Heart left ventricle (tissue), 16 donors: ENCODE results near the gene CCDC47. TPM values are rescaled to one million over a fixed set of nuclear protein-coding genes. Genes with fewer than 3 reads are reported as not detected.

Source experiments
- ATAC-seq, 4 donors: fragments of 200-7000 bp; cut with Tn5 transposase; one replicate each; pipeline ENCODE4 v1.9.1; 2020 to 2022; ENCODE audit warnings: moderate library complexity in 4 of 4, mild to moderate bottlenecking in 3 of 4, moderate number of reproducible peaks in 1 of 4
- DNase-seq, 5 donors: peaks; one replicate each; pipeline ENCODE4 v3.0.0-alpha.2; 2020
- H3K27ac ChIP-seq, 12 donors: fragments of 200-600 bp; sonication (generic) in 4 of 12; one replicate each; pipeline versions ENCODE4 v1.5.0 to v1.8.0; 2016 to 2022; ENCODE audit warnings: mild to moderate bottlenecking in 2 of 12
- H3K27me3 ChIP-seq, 9 donors: fragments of 200-600 bp; sonication (generic) in 2 of 9; one replicate each; pipeline versions ENCODE4 v1.5.1 to v1.8.0; 2016 to 2022; ENCODE audit warnings: mild to moderate bottlenecking in 3 of 9
- H3K36me3 ChIP-seq, 9 donors: fragments of 200-600 bp; sonication (generic) in 2 of 9; one replicate each; pipeline versions ENCODE4 v1.5.0 to v1.8.0; 2018 to 2022; ENCODE audit warnings: mild to moderate bottlenecking in 2 of 9
- H3K4me1 ChIP-seq, 12 donors: fragments of 200-600 bp; sonication (generic) in 4 of 12; one replicate each; pipeline versions ENCODE4 v1.5.0 to v1.8.0; 2016 to 2022; ENCODE audit warnings: mild to moderate bottlenecking in 3 of 12
- H3K4me3 ChIP-seq, 12 donors: fragments of 200-600 bp; sonication (generic) in 4 of 12; one replicate each; pipeline versions ENCODE4 v1.5.0 to v1.8.0; 2017 to 2022; ENCODE audit warnings: mild to moderate bottlenecking in 9 of 12, moderate library complexity in 4 of 12
- H3K9me3 ChIP-seq, 12 donors: fragments of 200-600 bp; sonication (generic) in 4 of 12; one replicate each; pipeline versions ENCODE4 v1.5.0 to v1.8.0; 2016 to 2022; ENCODE audit warnings: mild to moderate bottlenecking in 1 of 12
- POLR2A ChIP-seq, 2 donors: fragments of 450-650 bp; IDR thresholded peaks; one replicate each; pipeline ENCODE4 v1.6.1; 2017; ENCODE audit warnings: antibody characterized with exemption in 2 of 2, mild to moderate bottlenecking in 2 of 2, moderate library complexity in 2 of 2
- WGBS, 4 donors: extraction: QIAGEN DNeasy Blood & Tissue Kit in 2 of 4; methylation state at CpG; one replicate each; pipeline versions ENCODE4 v1.1.5 to v1.1.7; 2013 to 2018; 5-methylcytosine and 5-hydroxymethylcytosine counted together
- intact Hi-C, 10 donors: fragments of 100-400 bp; cut with DNase I; formaldehyde crosslinking; loops; one replicate each; pipeline versions ENCODE4 v1.11.1 to v1.14.2; 2022
- polyA plus RNA-seq, 2 donors: library from polyadenylated mRNA; stranded (reverse); fragments of 200-250 nt; gene quantifications; one replicate each; pipeline ENCODE4 v1.2.3, GENCODE V29; 2013
- total RNA-seq, 9 donors: library from RNA; depleted of rRNA in 2 of 9; stranded (reverse); fragments of >200 nt in 2 of 9; fragmentation: NEBNext Ultra II Directional in 3 of 9; extraction: Animal tissue kit (Norgen Biotek cat#: 25700) in 3 of 9; gene quantifications; one replicate each; pipeline versions ENCODE4 v1.1.0 to v1.2.4, GENCODE V29; 2016 to 2023
- TF ChIP-seq, protein P1 (sequence below), 12 donors: fragments of 200-600 bp; sonication (generic) in 4 of 12; IDR thresholded peaks; one replicate each; pipeline versions ENCODE4 v1.5.0 to v1.8.0; 2018 to 2022; ENCODE audit warnings: antibody characterized with exemption in 12 of 12, mild to moderate bottlenecking in 5 of 12
- donor health status: ischemic (EF 13 %, LVEDD 7.1; RV severe dilation, severe dysfunction).
- donor health status: healthy with polysubstance abuse.
- donor health status: DM: no; HTN: yes; CAD: no.
- donor health status: DM: no; HTN: no; CAD: no.
- donor health status: ischemic (EF 25% LVEDD 6.9; RV normal size, moderate dysfunction).
- donor health status: ischemic (EF 25% LVEDD 5.7; RV mildly dilated, moderate dysfunction).
- donor health status: healthy.
- donor health status: DM: yes; HTN: yes; CAD: no.
- donor health status: ischemic (EF 35%, LVEDD 5.7; RV mildly dilated, moderate dysfunction).
- donor health status: nonischemic (EF 11% LVEDD 7.7; RV severe dilation, severe dysfunction).
- donor health status: DM: yes; HTN: yes; CAD: no.
- donor health status: PGD.
- donor health status: ischemic (EF 29% LVEDD 5.4; RV normal size, mild dysfunction).
- donor health status: nonischemic (EF 23%, LVEDD 6.1; RV moderate dilation, normal function).

CCDC47 gene
- total and polyA plus RNA-seq, 11 donors, result 38.4 to 139 (median 84.3) TPM

- ATAC-seq (no peak), DNase-seq (no peak)
- Histone ChIP-seq H3K4me1 (peaks cover 0 to 60% (median 22%) of the 10 kb centered on the region in 12 donors), H3K9me3 (no peaks in the 10 kb centered on the region), H3K27ac (peak overlapping the region in 9 of 12 donors; percentile 42 to 96 (median 68)), H3K4me3 (peak overlapping the region in 10 of 12 donors; percentile 43 to 76 (median 64)), H3K36me3 (peaks cover 0 to 41% (median 33%) of the 10 kb centered on the region in 9 donors), H3K27me3 (no peaks in the 10 kb centered on the region)
- intact Hi-C loops, result loop anchor here in 3 of 10 donors (5.0 to 10.0 kb wide), 3 partner anchors 64 to 74 kb away; partner anchors contain the start of gene MAP3K3 (in 1 of the 3)
- WGBS, 4 donors, result 59 to 79% (median 65%) methylated on average over 10 to 24 of the region's 24 CpGs
- TF ChIP-seq, protein P1, sequence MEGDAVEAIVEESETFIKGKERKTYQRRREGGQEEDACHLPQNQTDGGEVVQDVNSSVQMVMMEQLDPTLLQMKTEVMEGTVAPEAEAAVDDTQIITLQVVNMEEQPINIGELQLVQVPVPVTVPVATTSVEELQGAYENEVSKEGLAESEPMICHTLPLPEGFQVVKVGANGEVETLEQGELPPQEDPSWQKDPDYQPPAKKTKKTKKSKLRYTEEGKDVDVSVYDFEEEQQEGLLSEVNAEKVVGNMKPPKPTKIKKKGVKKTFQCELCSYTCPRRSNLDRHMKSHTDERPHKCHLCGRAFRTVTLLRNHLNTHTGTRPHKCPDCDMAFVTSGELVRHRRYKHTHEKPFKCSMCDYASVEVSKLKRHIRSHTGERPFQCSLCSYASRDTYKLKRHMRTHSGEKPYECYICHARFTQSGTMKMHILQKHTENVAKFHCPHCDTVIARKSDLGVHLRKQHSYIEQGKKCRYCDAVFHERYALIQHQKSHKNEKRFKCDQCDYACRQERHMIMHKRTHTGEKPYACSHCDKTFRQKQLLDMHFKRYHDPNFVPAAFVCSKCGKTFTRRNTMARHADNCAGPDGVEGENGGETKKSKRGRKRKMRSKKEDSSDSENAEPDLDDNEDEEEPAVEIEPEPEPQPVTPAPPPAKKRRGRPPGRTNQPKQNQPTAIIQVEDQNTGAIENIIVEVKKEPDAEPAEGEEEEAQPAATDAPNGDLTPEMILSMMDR (IDR thresholded peaks at IDR 0.05), result no peak
- no peak for TF ChIP-seq POLR2A (IDR thresholded peaks at IDR 0.05)
Measured at GRCh38 chr17:63698381-63698885, 75.0 kb downstream of the CCDC47 start.

DNA sequence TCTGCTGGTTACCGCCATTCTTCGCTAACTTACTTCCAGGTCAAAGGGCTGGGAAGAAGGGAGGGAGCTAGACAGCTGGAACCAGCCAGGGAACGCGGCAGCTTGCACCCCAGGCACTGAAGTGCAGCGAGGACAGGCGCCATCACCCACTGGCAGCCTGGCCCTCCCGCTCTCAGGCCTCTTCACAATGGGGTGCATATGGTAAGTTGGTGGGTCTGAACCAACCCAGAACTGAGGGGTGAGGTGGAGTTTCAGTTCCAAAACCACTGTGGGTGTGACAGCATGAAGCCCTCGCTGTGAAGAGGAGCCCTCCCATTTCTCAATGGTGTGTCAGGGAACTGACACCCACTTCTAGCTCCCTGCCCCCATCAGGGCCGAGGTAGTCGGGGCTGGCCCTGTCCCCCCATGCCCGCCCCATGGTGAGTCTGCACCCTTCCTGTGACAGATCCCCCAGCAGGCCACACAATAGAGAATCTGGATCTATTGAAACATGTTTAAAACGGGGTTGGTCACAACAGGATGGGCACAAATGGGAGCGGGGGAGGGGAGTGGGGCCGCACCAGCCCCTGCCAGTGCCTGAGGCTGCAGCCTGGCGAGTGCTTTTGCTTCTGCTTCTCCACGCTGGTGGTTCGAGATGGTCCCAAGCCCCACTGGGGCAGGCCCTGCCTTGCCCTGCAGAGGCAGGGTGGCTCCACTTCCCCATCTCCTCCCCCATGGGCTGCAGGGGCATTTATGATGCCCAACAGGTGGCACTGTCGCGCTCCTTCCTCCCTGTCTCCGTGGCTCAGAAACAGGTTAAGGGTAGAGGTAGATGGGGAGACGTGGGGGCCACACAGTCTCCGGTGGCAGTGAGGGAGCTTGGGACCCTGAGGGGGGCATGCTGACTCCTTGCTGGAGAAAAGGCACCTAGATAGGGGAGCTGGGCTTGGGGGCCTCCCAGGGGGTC, 75.8 kb downstream of the CCDC47 start:
- Histone ChIP-seq H3K4me1 (peaks cover 0 to 54% (median 22%) of the 10 kb centered on the region in 12 donors), H3K27ac (peak overlapping the region in 6 of 12 donors; percentile 13 to 96 (median 43)), H3K4me3 (peak overlapping the region in 7 of 12 donors; percentile 4 to 76 (median 63)), H3K27me3 (no peaks in the 10 kb centered on the region), H3K36me3 (peaks cover 0 to 45% (median 31%) of the 10 kb centered on the region in 9 donors), H3K9me3 (no peaks in the 10 kb centered on the region)
- peak in 4 of 5 donors; percentile 54 to 82 (median 60) for DNase-seq
- TF ChIP-seq POLR2A (IDR thresholded peaks at IDR 0.05), result no peak
- TF ChIP-seq, protein P1 (IDR thresholded peaks at IDR 0.05), result peak; percentile 13 to 67 (median 34)
- intact Hi-C loops, result loop anchor here in 3 of 10 donors (5.0 to 10.0 kb wide), 3 partner anchors 63 to 73 kb away; partner anchors contain the start of gene MAP3K3 (in 1 of the 3)
- peak in 3 of 4 donors; percentile 1 to 33 (median 29) for ATAC-seq
- WGBS, 4 donors, result 74 to 79% (median 77%) methylated on average over 15 to 22 of the region's 22 CpGs

DNA sequence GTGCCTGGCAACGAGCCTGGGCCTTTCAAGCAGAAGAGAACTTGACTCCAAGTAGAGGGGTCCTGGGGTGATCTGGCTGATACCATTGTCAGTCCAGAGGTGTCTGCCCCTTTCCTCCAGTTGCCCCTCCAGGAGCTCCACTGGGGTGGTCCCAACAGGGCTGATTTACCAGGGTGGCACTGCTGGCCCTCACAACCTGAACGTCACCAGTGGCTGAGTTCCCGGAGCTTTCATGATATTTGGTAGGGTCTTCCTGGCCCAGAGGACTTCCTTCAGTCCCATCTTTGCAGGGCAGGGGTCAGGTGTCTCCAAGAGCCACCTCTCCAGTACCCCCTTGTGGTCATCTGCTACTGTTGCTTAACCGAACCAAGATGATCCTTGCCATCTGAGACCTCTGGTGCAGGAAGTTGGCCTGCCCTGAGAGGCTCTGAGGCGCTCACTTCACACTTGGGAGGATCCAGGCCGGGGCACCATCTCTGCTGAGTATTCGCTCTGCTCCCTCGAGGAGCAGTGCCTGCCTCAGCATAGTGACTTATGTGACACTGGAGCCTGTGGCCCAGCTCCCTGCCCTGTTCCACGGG, 76.9 kb downstream of the CCDC47 start:
- DNase-seq (no peak), ATAC-seq (peak in 2 of 4 donors; percentile 2 to 11)
- Histone ChIP-seq H3K4me1 (peaks cover 0 to 43% (median 19%) of the 10 kb centered on the region in 12 donors), H3K27me3 (no peaks in the 10 kb centered on the region), H3K4me3 (peak overlapping the region in 1 of 12 donors; percentile 73), H3K27ac (peak overlapping the region in 4 of 12 donors; percentile 13 to 96 (median 33)), H3K36me3 (peaks cover 0 to 56% (median 41%) of the 10 kb centered on the region in 9 donors), H3K9me3 (no peaks in the 10 kb centered on the region)
- intact Hi-C loops, result loop anchor here in 3 of 10 donors (5.0 to 10.0 kb wide), 3 partner anchors 62 to 72 kb away; partner anchors contain the start of gene MAP3K3 (in 1 of the 3)
- TF ChIP-seq, protein P1 (IDR thresholded peaks at IDR 0.05), result peak in 11 of 12 donors; percentile 9 to 54 (median 37)
- no peak for TF ChIP-seq POLR2A (IDR thresholded peaks at IDR 0.05)
- WGBS, 4 donors, result 45 to 74% (median 63%) methylated on average over 6 to 9 of the region's 9 CpGs
